Kidney epithelial cell (primary cell): Measurements from ENCODE around the gene ABHD12B. TPM values are rescaled to one million over a fixed set of nuclear protein-coding genes. Genes with fewer than 3 reads are reported as not detected.

Experiments used
- DNase-seq: peaks from one replicate; pipeline ENCODE4 v3.0.0-alpha.2; 2010; ENCODE audit warnings: low read depth
- H3K27me3 ChIP-seq: 2 replicates; pipeline ENCODE4 v1.6.0; 2011; ENCODE audit warnings: low read length; ENCODE audit not compliant: control insufficient read depth, insufficient read depth
- H3K36me3 ChIP-seq: 2 replicates; pipeline ENCODE4 v1.5.1; 2011; ENCODE audit warnings: low read length; ENCODE audit not compliant: control insufficient read depth, insufficient read depth
- H3K4me3 ChIP-seq: 2 replicates; pipeline ENCODE4 v1.5.1; 2011; ENCODE audit warnings: low read depth, mild to moderate bottlenecking, control low read depth, low read length
- CTCF ChIP-seq: IDR thresholded peaks from 2 replicates; pipeline ENCODE4 v1.5.1; 2011; ENCODE audit warnings: mild to moderate bottlenecking, moderate library complexity, low read length, control low read depth, inconsistent platforms; ENCODE audit not compliant: insufficient read depth, poor library complexity, severe bottlenecking
- total RNA-seq: library from RNA; depleted of rRNA; stranded (reverse); fragments of >200 nt; gene quantifications from 2 replicates; pipeline ENCODE4 v1.2.3, GENCODE V29; 2015

The ABHD12B gene, protein sequence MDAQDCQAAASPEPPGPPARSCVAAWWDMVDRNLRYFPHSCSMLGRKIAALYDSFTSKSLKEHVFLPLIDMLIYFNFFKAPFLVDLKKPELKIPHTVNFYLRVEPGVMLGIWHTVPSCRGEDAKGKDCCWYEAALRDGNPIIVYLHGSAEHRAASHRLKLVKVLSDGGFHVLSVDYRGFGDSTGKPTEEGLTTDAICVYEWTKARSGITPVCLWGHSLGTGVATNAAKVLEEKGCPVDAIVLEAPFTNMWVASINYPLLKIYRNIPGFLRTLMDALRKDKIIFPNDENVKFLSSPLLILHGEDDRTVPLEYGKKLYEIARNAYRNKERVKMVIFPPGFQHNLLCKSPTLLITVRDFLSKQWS
- not detected in 2 replicates for total RNA-seq

- no peak for TF ChIP-seq CTCF
- Histone ChIP-seq H3K36me3 (no peaks in the 10 kb centered on the region), H3K27me3 (peaks cover 11% of the 10 kb centered on the region), H3K4me3 (peak within 1 kb of the TSS; percentile 23)
- DNase-seq, result no peak
Observed at GRCh38 chr14:50871914-50872732, at the start of gene ABHD12B. ABHD12B (plus strand) TSS chr14:50872053; CDS start chr14:50872175, 122 bp downstream.

- H3K4me3 ChIP-seq, result no peak overlapping the region
- no peak for TF ChIP-seq CTCF
- no peak for DNase-seq
- H3K27me3 ChIP-seq, result no peaks in the 10 kb centered on the region
- H3K36me3 ChIP-seq, result no peaks in the 10 kb centered on the region
Observed at GRCh38 chr14:50822501-50823042, 49.3 kb upstream of the ABHD12B start.

GRCh38 chr14:50823051-50823761, 48.6 kb upstream of the ABHD12B start:
- H3K4me3 ChIP-seq, result no peak overlapping the region

GRCh38 chr14:50823762-50824636, 47.9 kb upstream of the ABHD12B start:
- no peak for TF ChIP-seq CTCF
- Histone ChIP-seq H3K27me3 (no peaks in the 10 kb centered on the region), H3K36me3 (no peaks in the 10 kb centered on the region), H3K4me3 (no peak overlapping the region)
- no peak for DNase-seq

More at GRCh38 chr14:50823051-50823761, 48.6 kb upstream of the ABHD12B start:
- H3K27me3 ChIP-seq, result no peaks in the 10 kb centered on the region
- TF ChIP-seq CTCF, result no peak
- no peak for DNase-seq
- H3K36me3 ChIP-seq, result no peaks in the 10 kb centered on the region

GRCh38 chr14:50825307-50825706, 46.5 kb upstream of the ABHD12B start:
- Histone ChIP-seq H3K27me3 (no peaks in the 10 kb centered on the region), H3K4me3 (no peak overlapping the region), H3K36me3 (no peaks in the 10 kb centered on the region)
- DNase-seq, result no peak
- TF ChIP-seq CTCF, result no peak
